Activated CD4-positive, alpha-beta T cell treated with anti-CD3 and anti-CD28 coated beads, Interleukin-2, amount 10 ng/mL, durations not matched to agents 7 days and 5 days (primary cell): ENCODE data around the gene SEL1L. TPM values are rescaled to one million over a fixed set of nuclear protein-coding genes. Genes with fewer than 3 reads are reported as not detected.
A peak's percentile ranks its signal among the peaks of the same experiment; 100 is the strongest.

Source experiments
- CTCF ChIA-PET: fragments of 350-600 bp; sonication (Branson Sonifier 250); formaldehyde crosslinking; loops from one replicate; lab custom pipeline; 2021; ENCODE audit warnings: antibody characterized with exemption; lab: Charles Lee
- POLR2A ChIA-PET: fragments of 350-600 bp; sonication (Branson Sonifier 250); formaldehyde crosslinking; loops from one replicate; lab custom pipeline; 2021; ENCODE audit warnings: antibody characterized with exemption; lab: Charles Lee
- DNase-seq: peaks from one replicate; pipeline ENCODE4 v3.0.0-alpha.2; 2020
- H3K27ac Mint-ChIP-seq: one replicate; pipeline ENCODE4 v1.8.0; 2021; ENCODE audit warnings: mild to moderate bottlenecking, moderate library complexity, mixed read lengths
- H3K27me3 Mint-ChIP-seq: one replicate; pipeline ENCODE4 v1.8.0; 2021; ENCODE audit warnings: mixed read lengths
- H3K36me3 Mint-ChIP-seq: one replicate; pipeline ENCODE4 v1.8.0; 2021; ENCODE audit warnings: low read depth, mixed read lengths
- H3K4me1 Mint-ChIP-seq: one replicate; pipeline ENCODE4 v1.8.0; 2021; ENCODE audit warnings: mixed read lengths
- H3K4me3 Mint-ChIP-seq: one replicate; pipeline ENCODE4 v1.8.0; 2021; ENCODE audit warnings: mild to moderate bottlenecking, moderate library complexity, mixed read lengths
- H3K9me3 Mint-ChIP-seq: one replicate; pipeline ENCODE4 v1.8.0; 2021; ENCODE audit warnings: mixed read lengths
- total RNA-seq, 2 experiments: library from RNA; stranded (reverse); gene quantifications; one replicate each; pipeline ENCODE4 v1.2.3, GENCODE V29; 2021

The SEL1L gene
- total RNA-seq, 2 experiments from 2014 or later, result 52.3 to 60.8 TPM

GRCh38 chr14:81449114-81449513, 84.5 kb downstream of the SEL1L start:
- no peak overlapping the region for H3K27ac Mint-ChIP-seq
- peaks cover 8% of the 10 kb centered on the region for H3K4me1 Mint-ChIP-seq
- ChIA-PET POLR2A (no interaction called here), CTCF (interaction anchor here (1.0 to 1.5 kb wide), 3 partner anchors 16 to 144 kb away, joined by 3 to 4 read pairs (median 3); no protein-coding TSS in a partner anchor)
- no peak overlapping the region for H3K4me3 Mint-ChIP-seq
- H3K36me3 Mint-ChIP-seq, result no peaks in the 10 kb centered on the region
- no peaks in the 10 kb centered on the region for H3K9me3 Mint-ChIP-seq
- peaks cover 13% of the 10 kb centered on the region for H3K27me3 Mint-ChIP-seq
- DNase-seq, result no peak

GRCh38 chr14:81447021-81447764, 86.5 kb downstream of the SEL1L start:
- ChIA-PET CTCF (interaction anchor here (0.9 kb wide), 1 partner anchor 11 kb away, joined by 3 read pairs; no protein-coding TSS in a partner anchor), POLR2A (no interaction called here)
- no peaks in the 10 kb centered on the region for H3K9me3 Mint-ChIP-seq
- H3K4me3 Mint-ChIP-seq, result no peak overlapping the region
- DNase-seq, result no peak
- no peaks in the 10 kb centered on the region for H3K4me1 Mint-ChIP-seq
- no peaks in the 10 kb centered on the region for H3K36me3 Mint-ChIP-seq
- no peak overlapping the region for H3K27ac Mint-ChIP-seq
- peaks cover 27% of the 10 kb centered on the region for H3K27me3 Mint-ChIP-seq

GRCh38 chr14:81446279-81447007, 87.2 kb downstream of the SEL1L start:
- ChIA-PET CTCF (interaction anchor here (0.9 kb wide), 1 partner anchor 10 kb away, joined by 3 read pairs; no protein-coding TSS in a partner anchor), POLR2A (no interaction called here)
- Mint-ChIP-seq H3K27me3 (peaks cover 31% of the 10 kb centered on the region), H3K36me3 (no peaks in the 10 kb centered on the region), H3K4me1 (no peaks in the 10 kb centered on the region), H3K4me3 (no peak overlapping the region), H3K9me3 (no peaks in the 10 kb centered on the region), H3K27ac (no peak overlapping the region)
- no peak for DNase-seq

- H3K27ac Mint-ChIP-seq, result no peak overlapping the region
- no peak overlapping the region for H3K4me3 Mint-ChIP-seq
- H3K4me1 Mint-ChIP-seq, result peaks cover 5% of the 10 kb centered on the region
- POLR2A ChIA-PET, result no interaction called here
- H3K27me3 Mint-ChIP-seq, result peaks cover 64% of the 10 kb centered on the region
- DNase-seq, result no peak
- no peaks in the 10 kb centered on the region for H3K9me3 Mint-ChIP-seq
- H3K36me3 Mint-ChIP-seq, result no peaks in the 10 kb centered on the region
- CTCF ChIA-PET, result no interaction called here
These were observed 92.0 kb downstream of the SEL1L start for GRCh38 chr14:81441626-81442134.

GRCh38 chr14:81440041-81440440, 93.6 kb downstream of the SEL1L start:
- Mint-ChIP-seq H3K9me3 (no peaks in the 10 kb centered on the region), H3K4me1 (peaks cover 10% of the 10 kb centered on the region), H3K27ac (no peak overlapping the region), H3K36me3 (no peaks in the 10 kb centered on the region), H3K4me3 (no peak overlapping the region), H3K27me3 (peaks cover 72% of the 10 kb centered on the region)
- ChIA-PET CTCF (no interaction called here), POLR2A (no interaction called here)
- no peak for DNase-seq

- CTCF ChIA-PET, result no interaction called here
- Mint-ChIP-seq H3K4me1 (peaks cover 10% of the 10 kb centered on the region), H3K27ac (no peak overlapping the region), H3K4me3 (peak overlapping the region; percentile 65), H3K36me3 (no peaks in the 10 kb centered on the region), H3K9me3 (no peaks in the 10 kb centered on the region), H3K27me3 (peaks cover 83% of the 10 kb centered on the region)
- DNase-seq, result no peak
- POLR2A ChIA-PET, result no interaction called here
These were observed 96.4 kb downstream of the SEL1L start for GRCh38 chr14:81437244-81437643.

DNA sequence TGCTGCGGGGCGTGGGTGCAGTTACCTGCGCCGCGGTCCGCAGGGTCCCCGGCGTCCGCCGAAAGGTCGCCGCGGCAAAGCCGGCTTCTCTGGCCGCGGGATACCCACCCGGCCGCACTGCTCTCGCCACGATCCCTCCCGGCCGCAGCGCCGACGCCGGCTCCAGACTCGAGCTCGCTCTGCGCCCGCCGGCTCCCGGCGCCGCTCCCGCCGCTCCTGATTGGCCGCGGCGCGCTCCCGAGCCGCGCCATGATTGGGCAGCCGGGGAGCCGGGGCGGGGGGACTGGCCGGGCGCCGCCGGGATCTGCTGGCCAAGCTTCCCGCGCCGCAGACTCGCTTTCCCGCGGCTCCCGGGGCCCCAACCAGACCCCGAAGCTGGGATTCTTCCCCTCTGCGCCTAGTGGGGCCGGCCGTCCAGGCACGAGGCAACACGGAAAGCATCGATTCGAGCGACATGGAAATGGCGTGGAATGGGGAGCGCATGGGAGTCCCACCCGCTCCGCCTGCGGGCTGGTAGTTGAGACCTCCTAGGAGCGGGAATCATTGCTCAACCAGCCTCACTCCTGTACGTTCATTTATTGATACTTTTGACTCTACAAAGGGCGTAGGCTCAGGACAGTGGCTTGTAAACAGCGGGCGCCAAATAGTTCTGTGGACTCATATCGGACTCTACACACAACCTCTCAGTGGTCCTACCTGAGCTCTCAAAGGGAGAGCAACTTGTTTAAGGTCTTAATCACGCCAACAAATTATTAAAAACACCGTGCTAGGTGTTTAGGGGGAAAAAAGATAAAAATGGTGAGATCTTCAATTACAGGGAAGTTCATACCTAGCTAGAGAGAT, 97.1 kb downstream of the SEL1L start:
- peaks cover 81% of the 10 kb centered on the region for H3K27me3 Mint-ChIP-seq
- CTCF ChIA-PET, result interaction anchor here (1.0 to 1.1 kb wide), 2 partner anchors 10 to 14 kb away, joined by 3 read pairs; no protein-coding TSS in a partner anchor
- no peak overlapping the region for H3K27ac Mint-ChIP-seq

GRCh38 chr14:81435391-81436295, 98.0 kb downstream of the SEL1L start:
- POLR2A ChIA-PET, result no interaction called here
- Mint-ChIP-seq H3K36me3 (no peaks in the 10 kb centered on the region), H3K4me1 (peaks cover 10% of the 10 kb centered on the region), H3K4me3 (peak overlapping the region; percentile 63), H3K9me3 (no peaks in the 10 kb centered on the region), H3K27me3 (peaks cover 74% of the 10 kb centered on the region), H3K27ac (peak overlapping the region; percentile 21)
- CTCF ChIA-PET, result interaction anchor here (0.7 to 1.1 kb wide), 3 partner anchors 11 to 17 kb away, joined by 3 read pairs; no protein-coding TSS in a partner anchor
- DNase-seq, result peak; percentile 18

More for the DNA sequence above, 97.1 kb downstream of the SEL1L start:
- Mint-ChIP-seq H3K36me3 (no peaks in the 10 kb centered on the region), H3K4me1 (peaks cover 10% of the 10 kb centered on the region), H3K9me3 (no peaks in the 10 kb centered on the region), H3K4me3 (peak overlapping the region; percentile 65)
- peak; percentile 36 for DNase-seq
- POLR2A ChIA-PET, result no interaction called here

GRCh38 chr14:81435048-81435390, 98.6 kb downstream of the SEL1L start:
- H3K4me1 Mint-ChIP-seq, result peaks cover 10% of the 10 kb centered on the region
- POLR2A ChIA-PET, result no interaction called here
- H3K36me3 Mint-ChIP-seq, result no peaks in the 10 kb centered on the region
- H3K27ac Mint-ChIP-seq, result no peak overlapping the region
- H3K4me3 Mint-ChIP-seq, result peak overlapping the region; percentile 63
- no peaks in the 10 kb centered on the region for H3K9me3 Mint-ChIP-seq
- CTCF ChIA-PET, result interaction anchor here (0.7 kb wide), 1 partner anchor 18 kb away, joined by 3 read pairs; no protein-coding TSS in a partner anchor
- DNase-seq, result no peak
- peaks cover 69% of the 10 kb centered on the region for H3K27me3 Mint-ChIP-seq

GRCh38 chr14:81434230-81434629, 99.4 kb downstream of the SEL1L start:
- ChIA-PET CTCF (no interaction called here), POLR2A (no interaction called here)
- no peak overlapping the region for H3K27ac Mint-ChIP-seq
- peaks cover 64% of the 10 kb centered on the region for H3K27me3 Mint-ChIP-seq
- peak overlapping the region; percentile 21 for H3K4me3 Mint-ChIP-seq
- peaks cover 10% of the 10 kb centered on the region for H3K4me1 Mint-ChIP-seq
- no peaks in the 10 kb centered on the region for H3K36me3 Mint-ChIP-seq
- H3K9me3 Mint-ChIP-seq, result no peaks in the 10 kb centered on the region
- DNase-seq, result no peak

DNA sequence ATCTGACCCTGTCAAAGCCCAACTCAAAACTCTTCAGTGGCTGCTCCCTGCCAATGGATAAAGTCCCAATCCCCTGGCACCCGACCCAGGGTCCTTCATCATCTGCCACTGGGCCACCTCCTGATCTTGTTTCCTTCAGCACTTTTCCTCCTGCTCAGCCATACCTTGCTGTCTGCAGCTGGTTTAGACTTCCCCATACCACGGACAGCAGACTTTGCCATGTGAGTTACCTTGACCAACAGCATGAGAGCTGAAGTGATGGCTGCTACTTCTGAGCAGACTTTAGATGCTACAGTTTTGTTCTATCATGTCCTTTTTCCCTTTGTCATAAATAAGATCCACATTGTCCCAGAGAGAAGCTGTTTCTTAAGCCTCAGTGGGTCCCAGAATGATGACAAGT, 100.3 kb downstream of the SEL1L start:
- Mint-ChIP-seq H3K27me3 (peaks cover 56% of the 10 kb centered on the region), H3K36me3 (no peaks in the 10 kb centered on the region), H3K4me3 (no peak overlapping the region), H3K27ac (no peak overlapping the region), H3K9me3 (no peaks in the 10 kb centered on the region), H3K4me1 (peaks cover 10% of the 10 kb centered on the region)
- ChIA-PET POLR2A (no interaction called here), CTCF (no interaction called here)
- DNase-seq, result no peak
